H9 (cell line): ENCODE results near the gene ARHGAP27. TPM values are rescaled to one million over a fixed set of nuclear protein-coding genes. Genes with fewer than 3 reads are reported as not detected.

Experiments
- DNase-seq: peaks from one replicate; pipeline ENCODE4 v3.0.0-alpha.2; 2017
- H2AFZ ChIP-seq: one replicate; pipeline ENCODE4 v1.6.1; 2013; ENCODE audit warnings: mild to moderate bottlenecking, low read length, control low read depth, moderate library complexity
- H2AK5ac ChIP-seq: 2 replicates; pipeline ENCODE4 v1.6.1; 2013; ENCODE audit warnings: low read length, control low read depth, mixed read lengths; ENCODE audit not compliant: insufficient read length
- H2BK120ac ChIP-seq: one replicate; pipeline ENCODE4 v1.6.1; 2013; ENCODE audit warnings: low read depth, mild to moderate bottlenecking, low read length, control low read depth, inconsistent platforms; ENCODE audit not compliant: poor library complexity, severe bottlenecking
- H2BK12ac ChIP-seq: 2 replicates; pipeline ENCODE4 v1.6.1; 2013; ENCODE audit warnings: low read length, control low read depth, mixed read lengths, low read depth; ENCODE audit not compliant: insufficient read length
- H2BK15ac ChIP-seq: 2 replicates; pipeline ENCODE4 v1.6.1; 2013; ENCODE audit warnings: low read depth, low read length, control low read depth
- H2BK20ac ChIP-seq: one replicate; pipeline ENCODE4 v1.6.1; 2013; ENCODE audit warnings: low read depth, mild to moderate bottlenecking, low read length, control low read depth, inconsistent platforms; ENCODE audit not compliant: poor library complexity, severe bottlenecking
- H2BK5ac ChIP-seq: 2 replicates; pipeline ENCODE4 v1.6.1; 2013; ENCODE audit warnings: low read length, control low read depth, mixed read lengths; ENCODE audit not compliant: insufficient read length
- H3K14ac ChIP-seq: 2 replicates; pipeline ENCODE4 v1.6.1; 2013; ENCODE audit warnings: low read length, control low read depth; ENCODE audit not compliant: insufficient read depth
- H3K18ac ChIP-seq: 2 replicates; pipeline ENCODE4 v1.6.1; 2013; ENCODE audit warnings: low read depth, mild to moderate bottlenecking, mixed read lengths, low read length, control low read depth; ENCODE audit not compliant: insufficient read length
- H3K23ac ChIP-seq: 2 replicates; pipeline ENCODE4 v1.6.1; 2013; ENCODE audit warnings: low read length, control low read depth, mixed read lengths, low read depth; ENCODE audit not compliant: insufficient read length
- H3K23me2 ChIP-seq: 2 replicates; pipeline ENCODE4 v1.6.1; 2013; ENCODE audit warnings: low read depth, mild to moderate bottlenecking, mixed read lengths, low read length, control low read depth; ENCODE audit not compliant: insufficient read length, poor library complexity, severe bottlenecking
- H3K27ac ChIP-seq: 2 replicates; pipeline ENCODE4 v1.5.1; 2013; ENCODE audit warnings: low read length, control low read depth, mixed read lengths, low read depth; ENCODE audit not compliant: insufficient read length
- H3K27me3 ChIP-seq: 2 replicates; pipeline ENCODE4 v1.6.1; 2013; ENCODE audit warnings: low read length, control low read depth, inconsistent platforms; ENCODE audit not compliant: insufficient read depth
- H3K4ac ChIP-seq: 2 replicates; pipeline ENCODE4 v1.6.1; 2013; ENCODE audit warnings: low read depth, mild to moderate bottlenecking, control low read depth, inconsistent platforms, low read length, moderate library complexity
- H3K4me1 ChIP-seq: 2 replicates; pipeline ENCODE4 v1.6.1; 2013; ENCODE audit warnings: low read length, control low read depth, inconsistent platforms; ENCODE audit not compliant: insufficient read depth
- H3K4me2 ChIP-seq: 2 replicates; pipeline ENCODE4 v1.6.1; 2013; ENCODE audit warnings: low read length, control low read depth, mixed read lengths; ENCODE audit not compliant: insufficient read length, insufficient read depth
- H3K56ac ChIP-seq: 2 replicates; pipeline ENCODE4 v1.6.1; 2013; ENCODE audit warnings: low read depth, mild to moderate bottlenecking, mixed read lengths, low read length, control low read depth; ENCODE audit not compliant: insufficient read length
- H3K79me1 ChIP-seq: 2 replicates; pipeline ENCODE4 v1.6.1; 2013; ENCODE audit warnings: low read depth, mild to moderate bottlenecking, moderate library complexity, low read length, control low read depth, inconsistent platforms; ENCODE audit not compliant: insufficient read depth, poor library complexity, severe bottlenecking
- H3K79me2 ChIP-seq: 2 replicates; pipeline ENCODE4 v1.6.1; 2013; ENCODE audit warnings: low read length, control low read depth, inconsistent platforms; ENCODE audit not compliant: insufficient read depth
- H3K9ac ChIP-seq: 2 replicates; pipeline ENCODE4 v1.6.1; 2013; ENCODE audit warnings: low read length, control low read depth, mixed read lengths; ENCODE audit not compliant: insufficient read length; ENCODE audit errors: extremely low read depth
- H3K9me3 ChIP-seq: one replicate; pipeline ENCODE4 v1.6.1; 2013; ENCODE audit warnings: low read depth, low read length, inconsistent platforms; ENCODE audit not compliant: control insufficient read depth
- H3T11ph ChIP-seq: one replicate; pipeline ENCODE4 v1.6.1; 2013; ENCODE audit warnings: mild to moderate bottlenecking, low read length, control low read depth, inconsistent platforms
- H4K20me1 ChIP-seq: one replicate; pipeline ENCODE4 v1.6.1; 2013; ENCODE audit not compliant: control insufficient read depth, insufficient read length, insufficient read depth
- H4K5ac ChIP-seq: 2 replicates; pipeline ENCODE4 v1.6.1; 2013; ENCODE audit warnings: low read depth, mild to moderate bottlenecking, mixed read lengths, low read length, control low read depth; ENCODE audit not compliant: insufficient read length
- H4K8ac ChIP-seq: replicated peaks from 2 replicates; pipeline ENCODE4 v1.6.1; 2013; ENCODE audit warnings: low read length, control low read depth, mixed read lengths, low read depth; ENCODE audit not compliant: insufficient read length
- H4K91ac ChIP-seq: 2 replicates; pipeline ENCODE4 v1.6.1; 2013; ENCODE audit warnings: low read depth, mild to moderate bottlenecking, moderate library complexity, mixed read lengths, low read length, control low read depth; ENCODE audit not compliant: insufficient read length
- H3K27ac Mint-ChIP-seq, 3 experiments: 2 replicates in 2 of 3; 3 replicates in 1 of 3; pipeline ENCODE4 v1.8.0; 2020 to 2021; ENCODE audit warnings: mixed read lengths in 3 of 3, mild to moderate bottlenecking in 1 of 3, moderate library complexity in 1 of 3
- H3K27me3 Mint-ChIP-seq: 2 replicates; pipeline ENCODE4 v1.8.0; 2021; ENCODE audit warnings: low read depth, mild to moderate bottlenecking, moderate library complexity, mixed read lengths
- H3K36me3 Mint-ChIP-seq, 3 experiments: 2 replicates in 2 of 3; 3 replicates in 1 of 3; pipeline ENCODE4 v1.8.0; 2020 to 2021; ENCODE audit warnings: low read depth in 3 of 3, mixed read lengths in 3 of 3; ENCODE audit not compliant: insufficient read depth in 1 of 3
- H3K4me1 Mint-ChIP-seq, 2 experiments: 2 replicates each; pipeline ENCODE4 v1.8.0; 2020; ENCODE audit warnings: mixed read lengths in 2 of 2
- H3K4me3 Mint-ChIP-seq, 2 experiments: 2 replicates in 1 of 2; 3 replicates in 1 of 2; pipeline ENCODE4 v1.8.0; 2020 to 2021; ENCODE audit warnings: mild to moderate bottlenecking in 2 of 2, mixed read lengths in 2 of 2, moderate library complexity in 1 of 2
- H3K9me3 Mint-ChIP-seq, 2 experiments: 2 replicates in 1 of 2; 3 replicates in 1 of 2; pipeline ENCODE4 v1.8.0; 2020; ENCODE audit warnings: mild to moderate bottlenecking in 2 of 2, mixed read lengths in 2 of 2, moderate library complexity in 1 of 2
- CTCF ChIP-seq: fragments of 200-600 bp; sonication (generic); conservative IDR thresholded peaks from 3 replicates; pipeline ENCODE4 v1.8.0; 2021; ENCODE audit warnings: antibody characterized with exemption, mild to moderate bottlenecking
- WGBS: extraction: QIAGEN DNeasy Blood & Tissue Kit; methylation state at CpG from one replicate; pipeline ENCODE4 v1.1.7; 2013; ENCODE audit warnings: missing lambda C conversion rate, low lambda C conversion rate, mixed read lengths; ENCODE audit not compliant: insufficient read length; ENCODE audit errors: extremely low coverage; 5-methylcytosine and 5-hydroxymethylcytosine counted together
- total RNA-seq: library from RNA; stranded (reverse); gene quantifications from 2 replicates; pipeline ENCODE4 v1.2.1, GENCODE V29; 2021

Gene ARHGAP27
- total RNA-seq, 1 experiment from 2014 or later, result 9.9 TPM

- H2AK5ac ChIP-seq, result no peak overlapping the region
- no peak overlapping the region for H2BK5ac ChIP-seq
- H3K14ac ChIP-seq, result no peak overlapping the region
- Mint-ChIP-seq H3K36me3 (no peaks in the 10 kb centered on the region), H3K4me3 (no peak overlapping the region), H3K9me3 (no peaks in the 10 kb centered on the region; a peak in 1 of 5 replicates), H3K4me1 (peaks cover 35 to 43% of the 10 kb centered on the region in 2 experiments), H3K27me3 (peaks cover 17% of the 10 kb centered on the region), H3K27ac (no peak overlapping the region)
- no peak overlapping the region for H3K56ac ChIP-seq
- no peak overlapping the region for H4K91ac ChIP-seq
- DNase-seq, result no peak
- H3K4ac ChIP-seq, result no peak overlapping the region
- H4K8ac ChIP-seq, result no peak overlapping the region
- H4K20me1 ChIP-seq, result no peaks in the 10 kb centered on the region
- H3K23ac ChIP-seq, result no peak overlapping the region
- WGBS, result no CpG with 5 or more reads among the region's 8 CpGs
- H3K23me2 ChIP-seq, result no peaks in the 10 kb centered on the region
- no peaks in the 10 kb centered on the region for H3K79me2 ChIP-seq
- no peak for TF ChIP-seq CTCF
- H2BK120ac ChIP-seq, result no peak overlapping the region
- no peaks in the 10 kb centered on the region for H3K79me1 ChIP-seq
- H2AFZ ChIP-seq, result no peak overlapping the region
- no peaks in the 10 kb centered on the region for H3K27me3 ChIP-seq
- H4K5ac ChIP-seq, result no peak overlapping the region
- H2BK15ac ChIP-seq, result no peak overlapping the region
- no peaks in the 10 kb centered on the region for H3K9me3 ChIP-seq
- no peak overlapping the region for H3K9ac ChIP-seq
- H2BK20ac ChIP-seq, result no peak overlapping the region
- no peak overlapping the region for H3K27ac ChIP-seq
- no peak overlapping the region for H3K4me2 ChIP-seq
- H2BK12ac ChIP-seq, result no peak overlapping the region
- peaks cover 5% of the 10 kb centered on the region; the same call in 1 of the 2 replicates for H3K4me1 ChIP-seq
- no peak overlapping the region for H3T11ph ChIP-seq
- no peak overlapping the region for H3K18ac ChIP-seq
These were observed 51.7 kb downstream of the ARHGAP27 start for GRCh38 chr17:45380991-45381390.
